GM06990 (cell line): Measurements from ENCODE around the gene PCGF3.

Source experiments
- DNase-seq: peaks from one replicate; pipeline ENCODE4 v3.0.0-alpha.2; 2011; ENCODE audit not compliant: insufficient read length; ENCODE audit errors: extremely low read depth
- H3K27me3 ChIP-seq: replicated peaks from 2 replicates; pipeline ENCODE4 v1.6.0; 2011; ENCODE audit warnings: low read length; ENCODE audit not compliant: control insufficient read depth, insufficient read depth
- H3K36me3 ChIP-seq: 2 replicates; pipeline ENCODE4 v1.5.1; 2011; ENCODE audit warnings: low read length; ENCODE audit not compliant: control insufficient read depth, insufficient read depth
- H3K4me3 ChIP-seq: replicated peaks from 2 replicates; pipeline ENCODE4 v1.5.1; 2011; ENCODE audit warnings: low read depth, mild to moderate bottlenecking, control low read depth, low read length
- TF ChIP-seq, protein P1 (sequence below): IDR thresholded peaks from 2 replicates; pipeline ENCODE4 v1.5.1; 2011; ENCODE audit warnings: low read length, control low read depth, mild to moderate bottlenecking, inconsistent platforms; ENCODE audit not compliant: insufficient read depth, poor library complexity, severe bottlenecking

PCGF3 gene

DNA sequence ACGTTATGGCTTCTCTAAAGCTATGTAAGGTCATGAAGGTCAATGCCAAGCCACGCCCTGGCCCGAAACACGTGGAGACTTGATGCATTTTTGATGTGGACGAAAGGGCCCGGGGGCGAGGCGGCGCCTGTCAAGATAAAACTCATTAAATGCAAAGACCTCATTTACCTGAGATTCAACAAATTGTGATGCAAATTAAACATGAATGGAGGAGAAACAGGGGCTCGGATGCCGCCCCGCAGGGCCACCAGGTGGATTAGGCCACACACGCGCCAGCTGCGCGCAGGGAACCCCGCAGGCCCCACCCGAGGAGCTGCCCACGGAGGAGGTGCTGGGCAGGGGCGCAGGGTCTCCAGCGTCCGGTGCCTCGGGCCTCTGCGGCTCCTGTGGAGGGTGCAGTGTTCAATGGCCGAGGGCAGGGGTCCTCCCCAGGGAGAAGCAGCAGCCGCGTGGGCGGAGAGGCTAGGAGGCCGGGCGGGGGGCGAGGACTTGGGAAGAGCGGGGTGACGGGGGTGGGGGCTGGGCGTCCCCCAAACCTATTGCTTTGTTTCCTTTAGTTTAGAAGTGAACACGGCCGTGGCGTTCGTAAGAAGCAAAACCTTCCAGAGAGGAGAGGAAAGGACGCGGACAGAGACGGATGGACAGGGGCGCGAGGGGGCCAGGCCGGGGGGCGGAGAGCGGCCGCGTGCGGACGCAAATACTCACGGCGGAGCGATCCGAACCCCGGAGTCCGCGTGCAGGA, 79.9 kb downstream of the PCGF3 start:
- Histone ChIP-seq H3K36me3 (no peaks in the 10 kb centered on the region), H3K4me3 (no peak overlapping the region), H3K27me3 (no peaks in the 10 kb centered on the region; the same call in 1 of the 2 replicates)
- TF ChIP-seq, protein P1, sequence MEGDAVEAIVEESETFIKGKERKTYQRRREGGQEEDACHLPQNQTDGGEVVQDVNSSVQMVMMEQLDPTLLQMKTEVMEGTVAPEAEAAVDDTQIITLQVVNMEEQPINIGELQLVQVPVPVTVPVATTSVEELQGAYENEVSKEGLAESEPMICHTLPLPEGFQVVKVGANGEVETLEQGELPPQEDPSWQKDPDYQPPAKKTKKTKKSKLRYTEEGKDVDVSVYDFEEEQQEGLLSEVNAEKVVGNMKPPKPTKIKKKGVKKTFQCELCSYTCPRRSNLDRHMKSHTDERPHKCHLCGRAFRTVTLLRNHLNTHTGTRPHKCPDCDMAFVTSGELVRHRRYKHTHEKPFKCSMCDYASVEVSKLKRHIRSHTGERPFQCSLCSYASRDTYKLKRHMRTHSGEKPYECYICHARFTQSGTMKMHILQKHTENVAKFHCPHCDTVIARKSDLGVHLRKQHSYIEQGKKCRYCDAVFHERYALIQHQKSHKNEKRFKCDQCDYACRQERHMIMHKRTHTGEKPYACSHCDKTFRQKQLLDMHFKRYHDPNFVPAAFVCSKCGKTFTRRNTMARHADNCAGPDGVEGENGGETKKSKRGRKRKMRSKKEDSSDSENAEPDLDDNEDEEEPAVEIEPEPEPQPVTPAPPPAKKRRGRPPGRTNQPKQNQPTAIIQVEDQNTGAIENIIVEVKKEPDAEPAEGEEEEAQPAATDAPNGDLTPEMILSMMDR, result no peak
- DNase-seq, result no peak

DNA sequence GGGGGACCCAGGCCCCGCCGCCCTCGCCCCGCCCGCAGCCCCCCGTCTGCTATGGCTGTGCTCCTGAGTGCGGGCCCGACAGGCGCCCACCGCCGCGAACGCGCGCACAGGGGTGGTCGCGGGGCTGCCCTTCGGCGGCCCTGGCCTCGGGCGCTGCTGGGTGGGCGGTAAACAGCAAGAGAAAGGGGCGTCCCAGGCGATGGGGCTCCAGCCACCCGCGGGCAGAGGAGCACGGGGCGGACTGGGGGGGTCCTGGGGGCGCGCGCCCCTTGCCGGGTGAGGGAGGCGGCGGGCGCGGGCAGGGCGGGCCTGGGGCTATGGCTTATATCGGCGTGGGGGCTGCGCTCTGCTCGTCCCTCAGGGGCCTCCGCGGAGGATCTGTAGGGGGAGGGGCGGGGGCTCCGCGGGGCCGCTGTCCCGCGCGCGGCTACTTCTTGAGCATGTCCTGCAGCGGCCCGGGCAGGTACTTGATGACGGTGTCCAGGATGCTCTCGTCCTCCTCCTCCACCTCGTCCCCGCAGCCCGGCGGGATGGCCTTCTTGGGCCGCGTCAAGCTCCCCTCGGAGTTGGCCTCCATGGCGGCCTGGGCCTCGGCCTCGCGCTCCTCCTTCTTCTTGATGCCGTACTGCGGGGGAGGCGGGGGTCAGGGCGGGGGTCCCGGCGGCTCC, 80.6 kb downstream of the PCGF3 start:
- DNase-seq, result no peak
- H3K36me3 ChIP-seq, result no peaks in the 10 kb centered on the region
- no peak overlapping the region for H3K4me3 ChIP-seq
- no peaks in the 10 kb centered on the region; the same call in 1 of the 2 replicates for H3K27me3 ChIP-seq
- TF ChIP-seq, protein P1, result no peak

GRCh38 chr4:786861-787300, 81.2 kb downstream of the PCGF3 start:
- TF ChIP-seq, protein P1, result no peak
- Histone ChIP-seq H3K27me3 (no peaks in the 10 kb centered on the region; the same call in 1 of the 2 replicates), H3K4me3 (no peak overlapping the region), H3K36me3 (no peaks in the 10 kb centered on the region)
- no peak for DNase-seq

DNA sequence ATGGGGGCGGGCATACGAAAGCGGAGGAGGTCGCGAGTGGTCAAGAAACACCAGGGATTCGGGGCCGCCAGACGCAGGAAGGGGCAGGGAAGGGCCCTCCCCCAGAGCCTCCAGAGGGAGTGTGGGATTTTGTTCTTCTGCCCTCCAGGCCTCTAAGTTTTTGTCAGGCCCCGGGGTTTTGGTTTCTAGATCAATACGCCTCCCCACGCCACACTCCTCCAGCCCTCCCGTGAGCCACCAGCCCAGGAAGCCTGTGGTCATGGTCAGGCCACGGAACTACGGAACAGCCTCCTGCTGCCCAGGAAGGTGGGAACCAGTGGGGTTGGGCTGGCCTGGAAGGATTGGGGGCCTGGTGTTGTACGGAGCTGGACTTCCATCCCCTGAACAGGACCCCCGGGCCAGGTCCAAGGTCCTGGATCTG, 81.9 kb downstream of the PCGF3 start:
- no peak overlapping the region for H3K4me3 ChIP-seq
- TF ChIP-seq, protein P1, result no peak
- no peak for DNase-seq
- H3K36me3 ChIP-seq, result no peaks in the 10 kb centered on the region
- no peaks in the 10 kb centered on the region; the same call in 1 of the 2 replicates for H3K27me3 ChIP-seq

DNA sequence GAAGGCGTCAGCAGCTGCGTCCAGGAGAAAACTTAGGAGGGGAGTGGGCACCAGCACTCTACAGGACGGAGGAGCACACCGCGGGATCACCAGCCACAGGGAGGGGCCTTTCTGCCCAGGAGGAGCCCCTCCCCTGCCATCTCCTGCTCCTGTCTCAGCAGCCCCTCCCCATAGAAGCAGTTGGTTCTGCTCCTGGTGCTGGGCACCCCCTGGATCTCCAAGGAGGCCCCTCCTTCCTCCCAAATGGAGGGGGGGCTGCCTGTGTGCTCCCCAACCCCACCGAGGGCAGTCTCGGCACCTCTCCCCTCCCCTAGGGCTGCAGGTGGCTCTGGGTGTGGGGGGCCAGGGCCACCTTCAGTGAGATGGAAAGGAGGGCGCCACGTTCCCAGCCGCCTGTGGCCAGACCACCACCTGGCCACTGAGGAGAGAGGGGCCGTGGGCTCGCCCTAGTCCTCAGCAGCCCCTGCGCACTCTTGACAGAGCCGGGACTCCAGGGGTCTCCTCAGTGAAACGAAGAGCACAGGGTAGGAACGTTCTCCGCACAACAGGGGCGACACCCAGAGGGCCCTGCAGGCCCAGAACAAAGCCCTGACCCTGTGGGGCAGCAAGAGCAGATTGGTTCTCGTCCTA, 82.5 kb downstream of the PCGF3 start:
- no peak for DNase-seq
- Histone ChIP-seq H3K4me3 (no peak overlapping the region), H3K27me3 (no peaks in the 10 kb centered on the region; the same call in 1 of the 2 replicates)

More for the DNA sequence above, 82.5 kb downstream of the PCGF3 start:
- TF ChIP-seq, protein P1, result no peak
- no peaks in the 10 kb centered on the region for H3K36me3 ChIP-seq
